ENCODE results near the gene PLEKHG3.

PLEKHG3 gene

DNA sequence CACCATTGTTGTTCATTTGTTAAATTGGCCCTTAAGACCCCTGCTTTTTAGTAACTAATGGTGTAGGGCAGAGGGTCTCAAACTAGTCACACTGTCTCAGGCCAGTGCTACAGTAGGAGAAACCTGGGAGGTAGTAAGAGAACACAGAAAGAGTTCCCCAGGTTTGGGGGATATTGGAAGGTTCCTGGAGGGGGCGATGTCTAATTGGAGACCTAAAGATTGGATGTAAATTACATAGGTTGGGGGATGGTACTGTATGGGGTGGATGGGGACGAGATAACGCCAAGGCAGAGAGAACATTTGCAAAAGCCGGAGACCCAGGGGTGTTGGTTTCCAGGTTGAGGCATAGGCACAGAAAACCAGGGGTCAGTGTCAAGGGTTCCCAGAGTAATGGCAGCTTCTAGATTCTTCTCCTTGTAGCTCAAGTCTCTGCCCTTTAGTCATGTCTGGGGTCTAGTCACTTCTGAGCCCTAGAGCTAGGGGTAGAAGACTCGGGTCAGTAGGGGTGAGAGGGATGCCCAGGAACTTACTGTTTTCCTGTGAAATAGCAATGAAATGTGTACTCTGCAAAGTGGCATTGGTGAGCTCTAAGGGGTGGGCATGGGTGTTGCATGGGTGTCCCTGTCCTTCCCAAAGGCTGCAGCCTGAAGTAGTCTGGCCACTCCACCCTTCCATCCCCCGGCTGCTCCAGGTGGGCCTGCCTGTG, 21.8 kb downstream of the PLEKHG3 start:
- H3K27ac ChIP-seq (ENCODE audit: low read depth, low read length) = no peak overlapping the region
- TF ChIP-seq EZH2phosphoT487 (IDR thresholded peaks at IDR 0.05; ENCODE audit: borderline replicate concordance, low read length) = no peak
- TF ChIP-seq, protein P1, sequence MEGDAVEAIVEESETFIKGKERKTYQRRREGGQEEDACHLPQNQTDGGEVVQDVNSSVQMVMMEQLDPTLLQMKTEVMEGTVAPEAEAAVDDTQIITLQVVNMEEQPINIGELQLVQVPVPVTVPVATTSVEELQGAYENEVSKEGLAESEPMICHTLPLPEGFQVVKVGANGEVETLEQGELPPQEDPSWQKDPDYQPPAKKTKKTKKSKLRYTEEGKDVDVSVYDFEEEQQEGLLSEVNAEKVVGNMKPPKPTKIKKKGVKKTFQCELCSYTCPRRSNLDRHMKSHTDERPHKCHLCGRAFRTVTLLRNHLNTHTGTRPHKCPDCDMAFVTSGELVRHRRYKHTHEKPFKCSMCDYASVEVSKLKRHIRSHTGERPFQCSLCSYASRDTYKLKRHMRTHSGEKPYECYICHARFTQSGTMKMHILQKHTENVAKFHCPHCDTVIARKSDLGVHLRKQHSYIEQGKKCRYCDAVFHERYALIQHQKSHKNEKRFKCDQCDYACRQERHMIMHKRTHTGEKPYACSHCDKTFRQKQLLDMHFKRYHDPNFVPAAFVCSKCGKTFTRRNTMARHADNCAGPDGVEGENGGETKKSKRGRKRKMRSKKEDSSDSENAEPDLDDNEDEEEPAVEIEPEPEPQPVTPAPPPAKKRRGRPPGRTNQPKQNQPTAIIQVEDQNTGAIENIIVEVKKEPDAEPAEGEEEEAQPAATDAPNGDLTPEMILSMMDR (IDR thresholded peaks at IDR 0.05; ENCODE audit: low read depth, low read length, poor library complexity, severe bottlenecking) = no peak

DNA sequence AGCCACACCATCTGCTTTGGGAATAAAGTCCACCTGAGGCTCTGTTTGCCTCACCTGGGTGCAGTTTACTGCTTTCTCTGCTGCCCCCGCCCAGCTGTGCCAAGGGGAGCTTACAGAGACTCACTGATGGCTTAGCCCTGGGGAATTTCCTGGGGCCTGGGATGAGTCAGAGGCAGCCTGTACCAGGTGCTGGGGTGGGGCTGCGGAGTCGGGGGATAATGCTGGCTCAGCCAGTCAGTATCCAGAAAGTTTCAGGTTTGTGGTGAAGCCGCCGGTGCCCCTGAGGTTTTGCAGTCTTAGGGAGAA, 22.3 kb downstream of the PLEKHG3 start:
- no peaks in the 10 kb centered on the region for H3F3A ChIP-seq (ENCODE audit: control insufficient read depth, insufficient read depth)
- no peaks in the 10 kb centered on the region for H3K79me2 ChIP-seq (ENCODE audit: control insufficient read depth, low read length)
- no peaks in the 10 kb centered on the region for H3K4me1 ChIP-seq (ENCODE audit: control insufficient read depth, low read length)
- no peaks in the 10 kb centered on the region for H3K36me3 ChIP-seq (ENCODE audit: control insufficient read depth, low read length)
- no peak overlapping the region for H3K4me3 ChIP-seq (ENCODE audit: low read length)
- no peak for TF ChIP-seq EZH2phosphoT487 (IDR thresholded peaks at IDR 0.05; ENCODE audit: borderline replicate concordance, low read length)
- TF ChIP-seq, protein P1 (IDR thresholded peaks at IDR 0.05; ENCODE audit: low read depth, low read length, poor library complexity, severe bottlenecking) = no peak
- H3K27me3 ChIP-seq (ENCODE audit: control insufficient read depth, low read length) = peaks cover 8% of the 10 kb centered on the region; the same call in 1 of the 2 replicates
- no peaks in the 10 kb centered on the region for H3K9me3 ChIP-seq (ENCODE audit: control insufficient read depth, insufficient read depth, low read length)
- no peaks in the 10 kb centered on the region for H3K9me2 ChIP-seq (replicated peaks; ENCODE audit: control insufficient read depth, low read length)
- H3K4me2 ChIP-seq (ENCODE audit: low read length) = no peak overlapping the region
- H3K27ac ChIP-seq (ENCODE audit: low read depth, low read length) = no peak overlapping the region
- H4K20me1 ChIP-seq (ENCODE audit: control insufficient read depth, insufficient read depth, low read depth, low read length) = no peaks in the 10 kb centered on the region

More for the DNA sequence above, 21.8 kb downstream of the PLEKHG3 start:
- H4K20me1 ChIP-seq (ENCODE audit: control insufficient read depth, insufficient read depth, low read depth, low read length) = no peaks in the 10 kb centered on the region
- H3K4me3 ChIP-seq (ENCODE audit: low read length) = no peak overlapping the region
- H3K4me1 ChIP-seq (ENCODE audit: control insufficient read depth, low read length) = no peaks in the 10 kb centered on the region
- no peaks in the 10 kb centered on the region for H3K9me2 ChIP-seq (replicated peaks; ENCODE audit: control insufficient read depth, low read length)
- no peaks in the 10 kb centered on the region for H3K79me2 ChIP-seq (ENCODE audit: control insufficient read depth, low read length)
- no peaks in the 10 kb centered on the region for H3K9me3 ChIP-seq (ENCODE audit: control insufficient read depth, insufficient read depth, low read length)
- peaks cover 8% of the 10 kb centered on the region; the same call in 1 of the 2 replicates for H3K27me3 ChIP-seq (ENCODE audit: control insufficient read depth, low read length)
- H3K36me3 ChIP-seq (ENCODE audit: control insufficient read depth, low read length) = no peaks in the 10 kb centered on the region
- H3K4me2 ChIP-seq (ENCODE audit: low read length) = no peak overlapping the region
- H3F3A ChIP-seq (ENCODE audit: control insufficient read depth, insufficient read depth) = no peaks in the 10 kb centered on the region

DNA sequence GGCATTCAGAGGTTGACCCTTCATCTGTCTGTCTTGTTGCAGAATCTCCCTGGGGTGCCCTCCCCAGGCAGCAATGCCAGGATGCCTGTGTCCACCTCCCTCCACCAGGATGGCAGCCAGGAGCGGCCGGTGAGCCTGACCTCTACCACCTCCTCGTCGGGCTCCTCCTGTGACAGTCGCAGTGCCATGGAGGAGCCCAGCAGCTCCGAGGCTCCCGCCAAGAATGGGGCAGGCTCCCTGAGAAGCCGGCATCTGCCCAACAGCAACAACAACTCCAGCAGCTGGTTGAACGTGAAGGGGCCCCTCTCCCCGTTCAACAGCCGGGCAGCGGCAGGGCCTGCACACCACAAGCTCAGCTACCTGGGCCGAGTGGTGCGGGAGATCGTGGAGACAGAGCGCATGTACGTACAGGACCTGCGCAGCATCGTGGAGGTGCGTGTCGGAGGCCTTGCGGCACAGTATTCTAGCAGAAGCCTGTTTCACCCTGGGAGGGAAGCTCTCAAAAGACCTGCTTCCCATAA, 23.4 kb downstream of the PLEKHG3 start:
- peaks cover 8% of the 10 kb centered on the region; the same call in 1 of the 2 replicates for H3K27me3 ChIP-seq (ENCODE audit: control insufficient read depth, low read length)
- no peaks in the 10 kb centered on the region for H4K20me1 ChIP-seq (ENCODE audit: control insufficient read depth, insufficient read depth, low read depth, low read length)
- no peak overlapping the region for H3K4me2 ChIP-seq (ENCODE audit: low read length)
- H3K79me2 ChIP-seq (ENCODE audit: control insufficient read depth, low read length) = no peaks in the 10 kb centered on the region
- no peak overlapping the region for H3K4me3 ChIP-seq (ENCODE audit: low read length)
- no peaks in the 10 kb centered on the region for H3K9me2 ChIP-seq (replicated peaks; ENCODE audit: control insufficient read depth, low read length)
- H3K27ac ChIP-seq (ENCODE audit: low read depth, low read length) = no peak overlapping the region
- no peaks in the 10 kb centered on the region for H3K9me3 ChIP-seq (ENCODE audit: control insufficient read depth, insufficient read depth, low read length)
- TF ChIP-seq EZH2phosphoT487 (IDR thresholded peaks at IDR 0.05; ENCODE audit: borderline replicate concordance, low read length) = no peak
- TF ChIP-seq, protein P1 (IDR thresholded peaks at IDR 0.05; ENCODE audit: low read depth, low read length, poor library complexity, severe bottlenecking) = no peak
- H3K36me3 ChIP-seq (ENCODE audit: control insufficient read depth, low read length) = no peaks in the 10 kb centered on the region
- no peaks in the 10 kb centered on the region for H3K4me1 ChIP-seq (ENCODE audit: control insufficient read depth, low read length)
- no peaks in the 10 kb centered on the region for H3F3A ChIP-seq (ENCODE audit: control insufficient read depth, insufficient read depth)
